ENCODE measurements around the gene SMC3.
"Not testable (repeated sequence)": the region's sequence is repeated elsewhere in the genome, so short reads cannot be mapped to it uniquely, and the experiment has no call there.

Gene SMC3

DNA sequence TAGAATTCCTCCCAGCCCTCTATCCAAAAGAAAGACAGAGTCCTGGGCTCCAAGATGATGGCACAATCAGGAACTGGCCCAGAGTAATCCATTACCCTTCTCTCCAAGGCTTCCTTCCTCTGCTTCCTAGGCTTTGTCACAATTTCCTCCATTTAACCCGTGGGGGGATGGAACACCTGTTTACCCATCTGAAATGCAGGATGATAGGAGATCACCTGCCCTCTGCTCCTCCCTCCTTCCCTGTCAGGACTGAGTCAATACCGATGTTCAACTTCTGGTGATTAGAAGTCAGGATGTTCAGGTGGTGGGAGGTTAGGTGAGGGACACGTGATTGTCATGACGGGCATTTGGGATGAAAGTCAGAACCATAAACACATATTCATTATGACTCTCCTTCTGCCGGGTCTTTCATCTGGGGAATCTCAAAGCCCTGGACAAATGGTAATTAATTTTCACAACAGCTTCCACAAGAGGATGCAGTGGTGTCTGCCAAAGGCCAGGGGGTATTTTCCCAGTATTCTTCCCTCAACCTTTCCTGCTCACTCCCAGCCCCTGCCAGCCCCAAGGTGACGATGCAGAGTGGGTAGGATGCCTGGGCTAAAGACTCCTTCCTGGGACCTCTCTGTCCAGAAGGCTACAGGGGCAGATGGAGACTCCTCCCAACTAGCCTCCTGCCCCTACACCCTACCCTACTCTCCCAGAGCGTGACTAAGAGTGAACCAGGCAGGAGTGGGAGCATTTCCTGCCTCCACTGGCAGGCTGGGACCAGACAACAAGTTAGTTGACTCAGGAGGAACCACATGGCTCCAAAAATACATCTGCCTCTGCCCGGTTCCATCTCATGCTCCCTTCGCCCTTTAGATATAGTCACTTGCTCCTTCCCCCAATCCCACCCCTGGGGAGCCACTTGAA lies 41.9 kb upstream of the SMC3 start:
- no peaks in the 10 kb centered on the region for H3K9me3 ChIP-seq (ENCODE audit: severe bottlenecking)
- no peak overlapping the region for H3K27ac ChIP-seq
- TF ChIP-seq CTCF (IDR thresholded peaks at IDR 0.05; ENCODE audit: low read depth, low read length), result no peak
- H3K4me3 ChIP-seq (ENCODE audit: low read depth, low read length), result no peak overlapping the region
- no peak for DNase-seq
- no peaks in the 10 kb centered on the region for H3K27me3 ChIP-seq (ENCODE audit: insufficient read depth, low read depth, severe bottlenecking)
- H3K36me3 ChIP-seq, result no peaks in the 10 kb centered on the region

- TF ChIP-seq CTCF (IDR thresholded peaks at IDR 0.05; ENCODE audit: low read depth, low read length), result no peak
- Histone ChIP-seq H3K9me3 (ENCODE audit: severe bottlenecking) (no peaks in the 10 kb centered on the region), H3K4me3 (ENCODE audit: low read depth, low read length) (no peak overlapping the region), H3K27me3 (ENCODE audit: insufficient read depth, low read depth, severe bottlenecking) (no peaks in the 10 kb centered on the region), H3K36me3 (no peaks in the 10 kb centered on the region), H3K27ac (no peak overlapping the region)
- DNase-seq, result no peak
Measured at GRCh38 chr10:110527731-110528171, 39.7 kb upstream of the SMC3 start.

GRCh38 chr10:110528224-110528996 lies 39.1 kb upstream of the SMC3 start:
- H3K4me3 ChIP-seq (ENCODE audit: low read depth, low read length), result no peak overlapping the region
- H3K27ac ChIP-seq, result no peak overlapping the region
- no peaks in the 10 kb centered on the region for H3K9me3 ChIP-seq (ENCODE audit: severe bottlenecking)
- no peak for TF ChIP-seq CTCF (IDR thresholded peaks at IDR 0.05; ENCODE audit: low read depth, low read length)
- no peak for DNase-seq
- H3K36me3 ChIP-seq, result no peaks in the 10 kb centered on the region
- no peaks in the 10 kb centered on the region for H3K27me3 ChIP-seq (ENCODE audit: insufficient read depth, low read depth, severe bottlenecking)

DNA sequence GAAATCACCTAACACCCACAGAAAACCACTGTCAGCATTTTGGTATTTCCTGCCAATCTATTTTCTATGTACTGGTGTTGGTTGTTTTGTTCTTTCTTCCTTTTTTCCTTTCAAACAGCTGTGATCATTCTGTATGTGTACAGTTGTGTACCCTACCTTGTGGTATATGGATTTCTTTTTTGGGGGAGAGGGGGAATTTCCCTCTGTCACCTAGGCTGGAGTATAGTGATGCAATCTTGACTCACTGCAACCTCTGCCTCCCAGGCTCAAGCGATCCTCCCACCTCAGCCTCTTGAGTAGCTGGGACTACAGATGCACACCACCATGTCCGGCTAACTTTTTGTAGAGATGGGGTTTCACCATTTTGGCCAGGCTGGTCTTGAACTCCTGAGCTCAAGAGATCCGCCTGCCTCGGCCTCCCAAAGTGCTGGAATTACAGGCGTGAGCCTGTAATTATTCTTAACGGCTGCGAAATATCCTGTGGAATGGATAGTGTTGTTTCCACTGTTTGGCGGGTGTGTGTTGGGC lies 38.4 kb upstream of the SMC3 start:
- H3K9me3 ChIP-seq (ENCODE audit: severe bottlenecking); DNase-seq; H3K27ac ChIP-seq; H3K4me3 ChIP-seq (ENCODE audit: low read depth, low read length); H3K36me3 ChIP-seq; H3K27me3 ChIP-seq (ENCODE audit: insufficient read depth, low read depth, severe bottlenecking): not testable (repeated sequence)

DNA sequence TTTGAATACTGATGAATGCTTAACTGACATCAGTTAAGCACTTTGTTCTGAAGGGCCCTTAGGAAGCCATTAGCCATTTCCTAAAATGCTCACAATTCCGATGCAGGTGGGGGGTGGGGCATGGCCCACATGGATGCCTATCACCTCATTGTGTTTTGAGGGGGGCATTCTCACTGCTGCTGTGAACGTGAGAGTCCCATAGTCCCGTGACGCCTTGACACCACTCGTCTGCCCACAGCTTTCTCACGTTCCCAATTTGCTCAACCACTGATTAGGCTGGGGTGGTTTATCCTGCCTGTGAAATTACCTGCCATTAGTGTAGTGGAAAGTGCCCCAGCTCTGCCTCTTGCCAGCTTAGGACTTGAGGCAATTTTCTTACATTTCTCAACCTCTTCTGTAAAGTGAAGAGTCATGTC lies 37.9 kb upstream of the SMC3 start:
- Histone ChIP-seq H3K4me3 (ENCODE audit: low read depth, low read length) (no peak overlapping the region), H3K27me3 (ENCODE audit: insufficient read depth, low read depth, severe bottlenecking) (no peaks in the 10 kb centered on the region), H3K9me3 (ENCODE audit: severe bottlenecking) (no peaks in the 10 kb centered on the region), H3K27ac (no peak overlapping the region), H3K36me3 (no peaks in the 10 kb centered on the region)
- no peak for TF ChIP-seq CTCF (IDR thresholded peaks at IDR 0.05; ENCODE audit: low read depth, low read length)
- DNase-seq, result no peak

All from WERI-Rb-1 (cell line).